IMR-90 (cell line): ENCODE measurements around the gene SYT8.

ENCODE experiments used
- BHLHE40 ChIP-seq: fragments of 150-350 bp; IDR thresholded peaks from 2 replicates; pipeline ENCODE4 v1.6.1; 2016; ENCODE audit warnings: mild to moderate bottlenecking, low read depth, low read length
- CEBPB ChIP-seq: IDR thresholded peaks from 2 replicates; pipeline ENCODE4 v1.6.1; 2012; ENCODE audit warnings: low read depth, low read length, improper control_type of control experiment
- CTCF ChIP-seq: conservative IDR thresholded peaks from 2 replicates; pipeline ENCODE4 v1.5.1; 2012; ENCODE audit warnings: mild to moderate bottlenecking, low read depth, low read length, improper control_type of control experiment
- ELK1 ChIP-seq: fragments of 150-350 bp; IDR thresholded peaks from 2 replicates; pipeline ENCODE4 v1.6.1; 2016; ENCODE audit warnings: low read depth, mild to moderate bottlenecking, low read length, moderate library complexity, borderline replicate concordance
- POLR2A ChIP-seq: IDR thresholded peaks from 2 replicates; pipeline ENCODE4 v1.6.1; 2012; ENCODE audit warnings: mild to moderate bottlenecking, low read depth, low read length
- RCOR1 ChIP-seq: IDR thresholded peaks from 2 replicates; pipeline ENCODE4 v1.6.1; 2012; ENCODE audit warnings: mild to moderate bottlenecking, low read length, improper control_type of control experiment; ENCODE audit not compliant: insufficient replicate concordance
- RFX5 ChIP-seq: IDR thresholded peaks from 2 replicates; pipeline ENCODE4 v1.8.0; 2012; ENCODE audit warnings: low read depth, mild to moderate bottlenecking, low read length, moderate library complexity

- TF ChIP-seq CTCF, result no peak
- no peak for TF ChIP-seq POLR2A
- TF ChIP-seq RFX5, result no peak
- TF ChIP-seq RCOR1, result no peak
- no peak for TF ChIP-seq CEBPB
- no peak for TF ChIP-seq BHLHE40
- TF ChIP-seq ELK1, result no peak
Measured at GRCh38 chr11:1877211-1878136, 42.7 kb downstream of the SYT8 start.
